Erythroblast (primary cell): Measurements from ENCODE around the gene NEFH.

ENCODE experiments used
- GATA1 ChIP-seq: IDR thresholded peaks from 2 replicates; pipeline ENCODE4 v1.6.1; 2011; ENCODE audit warnings: low read depth, mild to moderate bottlenecking, control low read depth, low read length, moderate library complexity
- POLR2A ChIP-seq: IDR thresholded peaks from 2 replicates; pipeline ENCODE4 v1.6.1; 2011; ENCODE audit warnings: mild to moderate bottlenecking, low read length

DNA sequence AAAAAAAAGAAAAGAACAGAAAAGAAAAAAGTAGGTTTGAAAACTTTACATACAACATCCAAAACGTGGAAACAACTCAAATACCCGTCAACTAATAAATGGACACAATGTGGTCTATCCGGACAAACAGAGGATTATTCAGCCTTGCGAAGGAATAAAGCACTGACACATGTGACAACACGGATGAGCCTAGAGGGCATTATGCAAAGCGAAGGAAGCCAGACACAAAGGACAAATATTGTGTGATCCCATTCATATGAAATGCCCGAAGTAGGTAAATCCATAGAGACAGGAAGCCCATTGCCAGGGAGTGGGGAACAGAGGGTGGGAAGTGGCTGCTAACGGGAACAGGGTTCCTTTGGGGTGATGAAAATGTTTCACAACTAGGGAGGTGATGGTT is 29.8 kb upstream of the NEFH start:
- TF ChIP-seq POLR2A, result no peak
- TF ChIP-seq GATA1, result no peak
